H1 (cell line): ENCODE results near the gene ENPP5. TPM values are rescaled to one million over a fixed set of nuclear protein-coding genes. Genes with fewer than 3 reads are reported as not detected.

Source experiments
- CTCF ChIA-PET: fragments of 300-600 bp; sonication (Branson Sonifier 250); formaldehyde crosslinking; loops from one replicate; lab custom pipeline; 2021; ENCODE audit not compliant: partially characterized antibody; lab: Charles Lee
- POLR2A ChIA-PET: fragments of 300-600 bp; sonication (Branson Sonifier 250); formaldehyde crosslinking; loops from one replicate; lab custom pipeline; 2021; ENCODE audit warnings: inconsistent platforms; ENCODE audit not compliant: partially characterized antibody; lab: Charles Lee
- DNase-seq, 2 experiments: peaks; one replicate each; pipeline versions ENCODE4 v3.0.0 to v3.0.0-alpha.2; 2010 to 2022; ENCODE audit warnings: low spot score in 2 of 2, low read depth in 1 of 2, mixed read lengths in 1 of 2
- FAIRE-seq: peaks from 2 replicates; lab custom pipeline; 2011; peaks lifted over from hg19 to GRCh38; lab: Jason Lieb, UNC
- H2AFZ ChIP-seq: 2 replicates; pipeline ENCODE4 v1.8.1; 2012; ENCODE audit warnings: low read length, inconsistent platforms
- H2AK5ac ChIP-seq: 2 replicates; pipeline ENCODE4 v1.6.1; 2013; ENCODE audit warnings: low read depth, low read length
- H2BK120ac ChIP-seq: replicated peaks from 2 replicates; pipeline ENCODE3; 2013; ENCODE audit warnings: low read depth, low read length, inconsistent platforms
- H2BK12ac ChIP-seq: 2 replicates; pipeline ENCODE4 v1.6.1; 2013; ENCODE audit warnings: low read depth, low read length
- H2BK15ac ChIP-seq: 2 replicates; pipeline ENCODE4 v1.6.1; 2013; ENCODE audit warnings: low read length
- H2BK20ac ChIP-seq: 2 replicates; pipeline ENCODE4 v1.6.1; 2013; ENCODE audit warnings: low read length
- H2BK5ac ChIP-seq: 2 replicates; pipeline ENCODE4 v1.6.1; 2013; ENCODE audit warnings: low read depth, low read length
- H3K14ac ChIP-seq: 2 replicates; pipeline ENCODE4 v1.6.1; 2013; ENCODE audit warnings: inconsistent platforms; ENCODE audit not compliant: insufficient read length
- H3K18ac ChIP-seq: 2 replicates; pipeline ENCODE4 v1.6.1; 2013; ENCODE audit warnings: low read length; ENCODE audit errors: extremely low read depth
- H3K23ac ChIP-seq: 2 replicates; pipeline ENCODE4 v1.6.1; 2013; ENCODE audit warnings: inconsistent platforms; ENCODE audit not compliant: insufficient read length
- H3K23me2 ChIP-seq: 2 replicates; pipeline ENCODE4 v1.6.1; 2013; ENCODE audit warnings: low read depth, low read length
- H3K27ac ChIP-seq: 2 replicates; pipeline ENCODE4 v1.6.1; 2011; ENCODE audit warnings: low read depth, low read length, inconsistent platforms
- H3K27me3 ChIP-seq, 4 experiments: replicated peaks in 1 of 4; 1 replicate in 1 of 4; 2 replicates in 3 of 4; pipeline versions ENCODE4 v1.6.1 to v1.8.1; 2011 to 2013; ENCODE audit warnings: low read length in 3 of 4, mild to moderate bottlenecking in 3 of 4, inconsistent platforms in 2 of 4, mixed read lengths in 2 of 4, moderate library complexity in 1 of 4; ENCODE audit not compliant: control insufficient read depth in 3 of 4, insufficient read depth in 3 of 4; ENCODE audit errors: extremely low read depth in 1 of 4
- H3K36me3 ChIP-seq, 4 experiments: 2 replicates each; pipeline versions ENCODE4 v1.6.1 to v1.8.1; 2011 to 2013; ENCODE audit warnings: mild to moderate bottlenecking in 4 of 4, low read length in 3 of 4, moderate library complexity in 2 of 4, control low read depth in 1 of 4, inconsistent platforms in 1 of 4; ENCODE audit not compliant: insufficient read depth in 4 of 4, control insufficient read depth in 2 of 4
- H3K4ac ChIP-seq: replicated peaks from 2 replicates; pipeline ENCODE3; 2013; ENCODE audit warnings: low read length, low read depth, mixed read lengths, inconsistent platforms; ENCODE audit not compliant: insufficient read length
- H3K4me1 ChIP-seq, 4 experiments: replicated peaks in 1 of 4; 1 replicate in 1 of 4; 2 replicates in 3 of 4; pipeline versions ENCODE4 v1.6.1 to v1.8.1; 2011 to 2013; ENCODE audit warnings: low read length in 3 of 4, inconsistent platforms in 2 of 4, mixed read lengths in 1 of 4; ENCODE audit not compliant: insufficient read depth in 4 of 4, control insufficient read depth in 3 of 4
- H3K4me2 ChIP-seq, 2 experiments: 2 replicates each; pipeline versions ENCODE4 v1.6.1 to v1.8.1; 2011 to 2013; ENCODE audit warnings: low read depth in 2 of 2, low read length in 2 of 2, control low read depth in 1 of 2, inconsistent platforms in 1 of 2, mild to moderate bottlenecking in 1 of 2; ENCODE audit not compliant: insufficient read depth in 1 of 2
- H3K4me3 ChIP-seq, 4 experiments: fragments of 200-600, 300-600 bp in 1 of 4; sonication (generic), shearing (Covaris generic), sonication (Bioruptor Twin) in 1 of 4; 2 replicates each; pipeline versions ENCODE4 v1.5.1 to v1.8.1; 2011 to 2016; ENCODE audit warnings: low read length in 4 of 4, low read depth in 3 of 4, control low read depth in 2 of 4, inconsistent platforms in 2 of 4, mild to moderate bottlenecking in 2 of 4, mixed read lengths in 1 of 4, moderate library complexity in 1 of 4; ENCODE audit not compliant: insufficient read depth in 2 of 4; ENCODE audit errors: extremely low read depth in 1 of 4
- H3K56ac ChIP-seq: replicated peaks from 2 replicates; pipeline ENCODE3; 2013; ENCODE audit warnings: low read depth, mild to moderate bottlenecking, mixed read lengths, low read length, inconsistent platforms; ENCODE audit not compliant: insufficient read length
- H3K79me1 ChIP-seq: 2 replicates; pipeline ENCODE4 v1.6.1; 2013; ENCODE audit warnings: low read depth, low read length, control low read depth
- H3K79me2 ChIP-seq, 2 experiments: 2 replicates each; pipeline versions ENCODE4 v1.6.1 to v1.8.1; 2012 to 2013; ENCODE audit warnings: low read length in 2 of 2, mild to moderate bottlenecking in 2 of 2, inconsistent platforms in 1 of 2; ENCODE audit not compliant: insufficient read depth in 2 of 2, control insufficient read depth in 1 of 2
- H3K9ac ChIP-seq, 4 experiments: replicated peaks in 1 of 4; 1 replicate in 1 of 4; 2 replicates in 3 of 4; pipeline versions ENCODE4 v1.6.1 to v1.8.1; 2011 to 2013; ENCODE audit warnings: low read depth in 3 of 4, low read length in 3 of 4, control low read depth in 2 of 4, mild to moderate bottlenecking in 2 of 4, moderate library complexity in 2 of 4, inconsistent platforms in 1 of 4; ENCODE audit errors: extremely low read depth in 1 of 4
- H3K9me3 ChIP-seq, 2 experiments: 2 replicates each; pipeline versions ENCODE4 v1.6.1 to v1.8.1; 2012 to 2013; ENCODE audit warnings: mild to moderate bottlenecking in 2 of 2, moderate library complexity in 2 of 2, control low read depth in 1 of 2, inconsistent platforms in 1 of 2, low read depth in 1 of 2, low read length in 1 of 2, mixed read lengths in 1 of 2; ENCODE audit not compliant: insufficient read depth in 2 of 2
- H4K20me1 ChIP-seq, 2 experiments: replicated peaks in 1 of 2; 2 replicates each; pipeline versions ENCODE3 to v1.8.1; 2011 to 2013; ENCODE audit warnings: inconsistent platforms in 2 of 2, low read length in 2 of 2, mild to moderate bottlenecking in 1 of 2; ENCODE audit not compliant: insufficient read depth in 2 of 2, control insufficient read depth in 1 of 2
- H4K5ac ChIP-seq: 2 replicates; pipeline ENCODE4 v1.6.1; 2013; ENCODE audit warnings: low read length, low read depth, mixed read lengths, inconsistent platforms; ENCODE audit not compliant: insufficient read length
- H4K8ac ChIP-seq: 2 replicates; pipeline ENCODE4 v1.8.0; 2013; ENCODE audit warnings: mild to moderate bottlenecking, moderate library complexity, low read length, inconsistent platforms; ENCODE audit not compliant: insufficient read depth; ENCODE audit errors: extremely low read depth
- H4K91ac ChIP-seq: replicated peaks from 2 replicates; pipeline ENCODE3; 2013; ENCODE audit warnings: low read length, mixed read lengths, inconsistent platforms; ENCODE audit not compliant: insufficient read length
- BRCA1 ChIP-seq: IDR thresholded peaks from 2 replicates; pipeline ENCODE4 v1.6.1; 2012; ENCODE audit warnings: low read depth, low read length, improper control_type of control experiment
- CTBP2 ChIP-seq: IDR thresholded peaks from 2 replicates; pipeline ENCODE4 v1.7.0; 2011; ENCODE audit warnings: borderline replicate concordance, mild to moderate bottlenecking, moderate library complexity, mixed read lengths, low read length; ENCODE audit not compliant: insufficient read depth, insufficient read length
- JUN ChIP-seq: IDR thresholded peaks from 2 replicates; pipeline ENCODE4 v1.6.1; 2011; ENCODE audit warnings: low read depth, mild to moderate bottlenecking, improper control_type of control experiment, low read length
- JUND ChIP-seq: IDR thresholded peaks from 2 replicates; pipeline ENCODE4 v1.6.1; 2011; ENCODE audit warnings: mild to moderate bottlenecking, improper control_type of control experiment, low read length
- KDM4A ChIP-seq: IDR thresholded peaks from one replicate; pipeline ENCODE4 v1.7.1; 2012; ENCODE audit warnings: low read depth, mild to moderate bottlenecking, moderate library complexity, low read length, inconsistent platforms; ENCODE audit not compliant: severe bottlenecking
- RAD21 ChIP-seq, 2 experiments: IDR thresholded peaks in 1 of 2; conservative IDR thresholded peaks in 1 of 2; 2 replicates each; pipeline ENCODE4 v1.6.1; 2011; ENCODE audit warnings: low read depth in 2 of 2, low read length in 2 of 2, improper control_type of control experiment in 1 of 2, inconsistent platforms in 1 of 2, mild to moderate bottlenecking in 1 of 2, moderate library complexity in 1 of 2
- SIRT6 ChIP-seq: IDR thresholded peaks from one replicate; pipeline ENCODE4 v1.7.1; 2012; ENCODE audit warnings: low read length, inconsistent platforms
- SIX5 ChIP-seq: IDR thresholded peaks from 2 replicates; pipeline ENCODE4 v1.6.1; 2011; ENCODE audit warnings: mild to moderate bottlenecking, low read depth, low read length
- SP2 ChIP-seq: IDR thresholded peaks from 2 replicates; pipeline ENCODE4 v1.6.1; 2012; ENCODE audit warnings: mild to moderate bottlenecking, low read length, inconsistent platforms
- SP4 ChIP-seq: IDR thresholded peaks from 2 replicates; pipeline ENCODE4 v1.6.1; 2012; ENCODE audit warnings: low read length, inconsistent platforms
- TAF7 ChIP-seq: optimal IDR thresholded peaks from 2 replicates; pipeline ENCODE3; 2011; ENCODE audit warnings: low read depth, mild to moderate bottlenecking, inconsistent platforms, low read length, moderate library complexity, borderline replicate concordance
- TCF12 ChIP-seq: IDR thresholded peaks from 2 replicates; pipeline ENCODE4 v1.6.1; 2011; ENCODE audit warnings: low read depth, mild to moderate bottlenecking, low read length
- USF2 ChIP-seq: IDR thresholded peaks from 2 replicates; pipeline ENCODE4 v1.6.1; 2011; ENCODE audit warnings: low read length, improper control_type of control experiment
- WGBS, 2 experiments: shearing (Covaris generic) in 1 of 2; methylation state at CpG; one replicate each; pipeline versions ENCODE4 v1.1.6 to v1.1.7; 2013 to 2015; ENCODE audit warnings: low lambda C conversion rate in 2 of 2, mixed read lengths in 2 of 2, inconsistent platforms in 1 of 2, low coverage in 1 of 2, missing lambda C conversion rate in 1 of 2; ENCODE audit not compliant: insufficient replicate concordance in 2 of 2, insufficient coverage in 1 of 2, insufficient read length in 1 of 2; ENCODE audit errors: extremely low coverage in 1 of 2, missing lambda C conversion rate in 1 of 2; 5-methylcytosine and 5-hydroxymethylcytosine counted together
- polyA plus RNA-seq, 7 experiments: library from polyadenylated mRNA; depleted of rRNA in 3 of 7; stranded (reverse) in 5 of 7; unstranded in 2 of 7; fragments of >200 nt in 5 of 7; fragments of 200-250 nt in 2 of 7; gene quantifications; 1 replicate in 5 of 7; 2 replicates in 1 of 7; 4 replicates in 1 of 7; pipeline versions ENCODE4 v1.2.1 to v1.2.3, GENCODE V29; 2011 to 2013; ENCODE audit warnings: missing spikeins in 2 of 7, mixed read lengths in 2 of 7
- total RNA-seq: library from RNA; stranded (reverse); fragmentation: NEBNext Ultra II Directional; extraction: Animal tissue kit (Norgen Biotek cat#: 25700); gene quantifications from 2 replicates; pipeline ENCODE4 v1.2.1, GENCODE V29; 2021

ENPP5 gene
- total and polyA plus RNA-seq, 2 of the 8 experiments (the other 6 are each of a cell fraction or from before 2014, with no cell fraction given): 5.1 to 7.6 TPM

GRCh38 chr6:46128476-46128875 is 42.3 kb downstream of the ENPP5 start:
- no peak overlapping the region for H2AFZ ChIP-seq
- no peak for FAIRE-seq
- H4K91ac ChIP-seq: no peak overlapping the region
- no peaks in the 10 kb centered on the region for H4K20me1 ChIP-seq
- peaks cover 10% of the 10 kb centered on the region for H3K23me2 ChIP-seq
- ChIA-PET CTCF (interaction anchor here (0.5 to 1.5 kb wide), 4 partner anchors 10 to 813 kb away, joined by 3 to 4 read pairs (median 3); partner anchors contain the start of gene RCAN2), POLR2A (no interaction called here)
- no peaks in the 10 kb centered on the region for H3K79me2 ChIP-seq
- WGBS, 2 experiments: 95% methylated on average over 3 of the region's 3 CpGs; no CpG with 5 or more reads in 1 of the 2 experiments
- H2BK20ac ChIP-seq: no peak overlapping the region
- no peak overlapping the region for H2BK5ac ChIP-seq
- peak overlapping the region in 1 of 2 experiments; percentile 85; a peak in 1 of 4 replicates for H3K4me2 ChIP-seq
- no peak overlapping the region for H3K27ac ChIP-seq
- no peak overlapping the region for H3K9ac ChIP-seq
- 0 out of 8 replicates have a peak overlapping the region, but pooled peaks of 1 of the 4 experiments have one; percentile 99 for H3K4me3 ChIP-seq
- H2BK12ac ChIP-seq: no peak overlapping the region
- peaks cover 0 to 2% (median 0%) of the 10 kb centered on the region in 4 experiments; a peak in 1 of 7 replicates for H3K4me1 ChIP-seq
- peaks cover 0 to 3% (median 1%) of the 10 kb centered on the region in 4 experiments; a peak in 1 of 7 replicates for H3K27me3 ChIP-seq
- no peak for DNase-seq
- H3K4ac ChIP-seq: no peak overlapping the region
- H3K9me3 ChIP-seq: no peaks in the 10 kb centered on the region
- H4K5ac ChIP-seq: no peak overlapping the region
- H2AK5ac ChIP-seq: no peak overlapping the region
- H3K56ac ChIP-seq: no peak overlapping the region
- H3K14ac ChIP-seq: no peak overlapping the region
- TF ChIP-seq SIX5 (no peak), USF2 (no peak), RAD21 (IDR thresholded peaks at IDR 0.05 in 1 of 2, conservative IDR thresholded peaks at IDR 0.05 in 1 of 2; ENCODE audit: low read depth in 2 of 2, low read length in 2 of 2) (no peak), SIRT6 (no peak), BRCA1 (no peak), TAF7 (no peak), SP4 (no peak), SP2 (no peak), KDM4A (no peak), CTBP2 (no peak), JUND (no peak), TCF12 (no peak), JUN (no peak)
- no peak overlapping the region for H2BK120ac ChIP-seq
- no peak overlapping the region for H3K23ac ChIP-seq
- H3K18ac ChIP-seq: no peak overlapping the region
- H4K8ac ChIP-seq: no peak overlapping the region
- H3K79me1 ChIP-seq: no peaks in the 10 kb centered on the region
- H2BK15ac ChIP-seq: no peak overlapping the region
- H3K36me3 ChIP-seq: no peaks in the 10 kb centered on the region
